K562 (cell line): ENCODE results near the gene ALDH7A1. TPM values are rescaled to one million over a fixed set of nuclear protein-coding genes. Genes with fewer than 3 reads are reported as not detected.

Experiments used
- BRD9 ChIP-seq: fragments of 450-650 bp; IDR thresholded peaks from 2 replicates; pipeline ENCODE4 v1.6.1; 2018; ENCODE audit warnings: low read depth; ENCODE audit not compliant: partially characterized antibody
- CAMTA2 ChIP-seq: fragments of 250-450 bp; sonication (Bioruptor Pico); conservative IDR thresholded peaks from 2 replicates; pipeline ENCODE4 v1.5.1; 2022
- CREB5 ChIP-seq: fragments of 250-450 bp; sonication (Bioruptor Pico); IDR thresholded peaks from 2 replicates; pipeline ENCODE4 v1.5.0; 2020; ENCODE audit warnings: mild to moderate bottlenecking
- GTF2E2 ChIP-seq: fragments of 200-800 bp; sonication (Bioruptor generic); IDR thresholded peaks from 2 replicates; pipeline ENCODE4 v1.6.1; 2016; ENCODE audit warnings: missing genetic modification characterization, missing compliant biosample characterization
- HDAC3 ChIP-seq: fragments of 450-650 bp; IDR thresholded peaks from 2 replicates; pipeline ENCODE4 v1.6.1; 2018; ENCODE audit warnings: borderline replicate concordance, mild to moderate bottlenecking, moderate library complexity; ENCODE audit not compliant: partially characterized antibody
- KDM1A ChIP-seq, 2 experiments: fragments of 450-650 bp; IDR thresholded peaks; 2 replicates each; pipeline ENCODE4 v1.6.1; 2016; ENCODE audit warnings: mild to moderate bottlenecking in 2 of 2
- NCOR1 ChIP-seq: fragments of 450-650 bp; IDR thresholded peaks from 2 replicates; pipeline ENCODE4 v1.6.1; 2016; ENCODE audit warnings: mild to moderate bottlenecking, moderate library complexity
- NELFE ChIP-seq: IDR thresholded peaks from 2 replicates; pipeline ENCODE4 v1.6.1; 2011; ENCODE audit warnings: mild to moderate bottlenecking; ENCODE audit not compliant: insufficient read depth, insufficient read length
- PTTG1 ChIP-seq: fragments of 450-650 bp; IDR thresholded peaks from 2 replicates; pipeline ENCODE4 v1.6.1; 2016; ENCODE audit warnings: low read depth, mild to moderate bottlenecking, missing genetic modification characterization, missing compliant biosample characterization
- SIN3B ChIP-seq: fragments of 450-650 bp; IDR thresholded peaks from 2 replicates; pipeline ENCODE4 v1.6.1; 2017; ENCODE audit warnings: low read depth, mild to moderate bottlenecking, moderate library complexity
- TAF1 ChIP-seq: IDR thresholded peaks from 2 replicates; pipeline ENCODE4 v1.6.1; 2011; ENCODE audit warnings: mild to moderate bottlenecking, low read length, moderate library complexity; ENCODE audit not compliant: insufficient read depth, control insufficient read depth, severe bottlenecking; ENCODE audit errors: extremely low read depth
- TBP ChIP-seq: optimal IDR thresholded peaks from 2 replicates; pipeline ENCODE3; 2011; ENCODE audit warnings: low read depth, low read length, improper control_type of control experiment
- TEAD2 ChIP-seq: fragments of 450-650 bp; IDR thresholded peaks from 2 replicates; pipeline ENCODE4 v1.6.1; 2016; ENCODE audit warnings: missing genetic modification characterization, control low read depth, missing compliant biosample characterization
- ZBTB8A ChIP-seq: fragments of 450-650 bp; IDR thresholded peaks from 2 replicates; pipeline ENCODE4 v1.6.1; 2018; ENCODE audit warnings: mild to moderate bottlenecking, moderate library complexity; ENCODE audit not compliant: partially characterized antibody
- ZFP91 ChIP-seq: sonication (generic); formaldehyde crosslinking; IDR thresholded peaks from 2 replicates; pipeline ENCODE4 v1.8.0; 2022; ENCODE audit warnings: mild to moderate bottlenecking, missing genetic modification reagents
- ZNF146 ChIP-seq: IDR thresholded peaks from one replicate; pipeline ENCODE4 v1.6.1; 2018; ENCODE audit warnings: missing compliant biosample characterization; ENCODE audit not compliant: unreplicated experiment
- ZNF445 ChIP-seq: fragments of 250-450 bp; sonication (Bioruptor Pico); IDR thresholded peaks from 2 replicates; pipeline ENCODE4 v1.4.0; 2020; ENCODE audit warnings: low read depth, mild to moderate bottlenecking, moderate library complexity
- ZNF75A ChIP-seq: fragments of 450-650 bp; formaldehyde crosslinking; IDR thresholded peaks from 2 replicates; pipeline ENCODE4 v1.4.0; 2020; ENCODE audit warnings: mild to moderate bottlenecking
- polyA plus RNA-seq, 8 experiments: library from polyadenylated mRNA; depleted of rRNA in 4 of 8; stranded (reverse) in 5 of 8; unstranded in 3 of 8; fragments of >200 nt; fragmentation: Nextera tagmentation in 2 of 8; fragmentation: Illumina TruSeq in 1 of 8; extraction: Ambion mirVana in 2 of 8; extraction: Trizol in 1 of 8; gene quantifications; 2 replicates each; pipeline versions ENCODE4 v1.2.1 to v1.2.3, GENCODE V29; 2011 to 2014; ENCODE audit warnings: inconsistent platforms in 1 of 8, missing spikeins in 1 of 8
- total RNA-seq, 7 experiments: library from RNA; depleted of rRNA in 6 of 7; stranded (reverse); fragments of >200 nt in 6 of 7; fragmentation: Illumina TruSeq in 2 of 7; extraction: Trizol in 2 of 7; gene quantifications; 2 replicates each; pipeline versions ENCODE4 v1.2.1 to v1.2.3, GENCODE V29; 2011 to 2021; ENCODE audit warnings: low replicate concordance in 1 of 7
- TF ChIP-seq, protein P1 (sequence below): fragments of 450-650 bp; IDR thresholded peaks from 2 replicates; pipeline ENCODE4 v1.6.1; 2017; ENCODE audit warnings: mild to moderate bottlenecking, moderate library complexity
- TF ChIP-seq, protein P2 (sequence below): fragments of 200-800 bp; sonication (Bioruptor generic); IDR thresholded peaks from 2 replicates; pipeline ENCODE4 v1.6.1; 2017; ENCODE audit warnings: missing genetic modification characterization, missing compliant biosample characterization
- TF ChIP-seq, protein P3 (sequence below): fragments of 250-450 bp; sonication (Bioruptor Pico); IDR thresholded peaks from 2 replicates; pipeline ENCODE4 v1.9.0; 2021; ENCODE audit warnings: mild to moderate bottlenecking

The ALDH7A1 gene
- total and polyA plus RNA-seq, 9 of the 15 experiments (the other 6 are each of a cell fraction or from before 2014, with no cell fraction given) = 0.04 to 0.49 TPM; not detected in 7

GRCh38 chr5:126531543-126532120, 63.4 kb downstream of the ALDH7A1 start (continued):
- TF ChIP-seq HDAC3 (no peak), PTTG1 (no peak), ZNF146 (no peak), TBP (no peak), KDM1A (IDR thresholded peaks at IDR 0.05) (peak; percentile 79; a peak in 3 of 4 replicates), NELFE (no peak), CREB5 (CRISPR knock-in tag) (no peak), ZBTB8A (no peak), CAMTA2 (CRISPR knock-in tag) (no peak), TAF1 (no peak), SIN3B (no peak), BRD9 (no peak), ZNF75A (CRISPR knock-in tag) (no peak), GTF2E2 (no peak), ZNF445 (no peak), ZFP91 (CRISPR knock-in tag) (no peak), TEAD2 (tag) (no peak), NCOR1 (peak; percentile 83)
- TF ChIP-seq, protein P1, sequence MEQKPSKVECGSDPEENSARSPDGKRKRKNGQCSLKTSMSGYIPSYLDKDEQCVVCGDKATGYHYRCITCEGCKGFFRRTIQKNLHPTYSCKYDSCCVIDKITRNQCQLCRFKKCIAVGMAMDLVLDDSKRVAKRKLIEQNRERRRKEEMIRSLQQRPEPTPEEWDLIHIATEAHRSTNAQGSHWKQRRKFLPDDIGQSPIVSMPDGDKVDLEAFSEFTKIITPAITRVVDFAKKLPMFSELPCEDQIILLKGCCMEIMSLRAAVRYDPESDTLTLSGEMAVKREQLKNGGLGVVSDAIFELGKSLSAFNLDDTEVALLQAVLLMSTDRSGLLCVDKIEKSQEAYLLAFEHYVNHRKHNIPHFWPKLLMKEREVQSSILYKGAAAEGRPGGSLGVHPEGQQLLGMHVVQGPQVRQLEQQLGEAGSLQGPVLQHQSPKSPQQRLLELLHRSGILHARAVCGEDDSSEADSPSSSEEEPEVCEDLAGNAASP = no peak
- TF ChIP-seq, protein P2, sequence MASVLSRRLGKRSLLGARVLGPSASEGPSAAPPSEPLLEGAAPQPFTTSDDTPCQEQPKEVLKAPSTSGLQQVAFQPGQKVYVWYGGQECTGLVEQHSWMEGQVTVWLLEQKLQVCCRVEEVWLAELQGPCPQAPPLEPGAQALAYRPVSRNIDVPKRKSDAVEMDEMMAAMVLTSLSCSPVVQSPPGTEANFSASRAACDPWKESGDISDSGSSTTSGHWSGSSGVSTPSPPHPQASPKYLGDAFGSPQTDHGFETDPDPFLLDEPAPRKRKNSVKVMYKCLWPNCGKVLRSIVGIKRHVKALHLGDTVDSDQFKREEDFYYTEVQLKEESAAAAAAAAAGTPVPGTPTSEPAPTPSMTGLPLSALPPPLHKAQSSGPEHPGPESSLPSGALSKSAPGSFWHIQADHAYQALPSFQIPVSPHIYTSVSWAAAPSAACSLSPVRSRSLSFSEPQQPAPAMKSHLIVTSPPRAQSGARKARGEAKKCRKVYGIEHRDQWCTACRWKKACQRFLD (CRISPR knock-in tag) = no peak
- TF ChIP-seq, protein P3, sequence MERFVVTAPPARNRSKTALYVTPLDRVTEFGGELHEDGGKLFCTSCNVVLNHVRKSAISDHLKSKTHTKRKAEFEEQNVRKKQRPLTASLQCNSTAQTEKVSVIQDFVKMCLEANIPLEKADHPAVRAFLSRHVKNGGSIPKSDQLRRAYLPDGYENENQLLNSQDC (CRISPR knock-in tag) = no peak
